IgD-negative memory B cell (primary cell): ENCODE measurements around the gene DNAJC21. TPM values are rescaled to one million over a fixed set of nuclear protein-coding genes. Genes with fewer than 3 reads are reported as not detected.
"Not testable (repeated sequence)": the region's sequence is repeated elsewhere in the genome, so short reads cannot be mapped to it uniquely, and the experiment has no call there.

Experiments
- H3K27ac Mint-ChIP-seq, 3 donors: one replicate each; pipeline ENCODE4 v1.8.0; 2020 to 2022; ENCODE audit warnings: mild to moderate bottlenecking in 3 of 3, mixed read lengths in 3 of 3, moderate library complexity in 1 of 3
- H3K27me3 Mint-ChIP-seq: one replicate; pipeline ENCODE4 v1.8.0; 2021; ENCODE audit warnings: mixed read lengths
- H3K36me3 Mint-ChIP-seq: one replicate; pipeline ENCODE4 v1.8.0; 2020; ENCODE audit warnings: mild to moderate bottlenecking, mixed read lengths
- H3K4me1 Mint-ChIP-seq, 3 donors: one replicate each; pipeline ENCODE4 v1.8.0; 2020 to 2022; ENCODE audit warnings: mixed read lengths in 3 of 3, mild to moderate bottlenecking in 1 of 3
- H3K4me3 Mint-ChIP-seq, 4 donors: one replicate each; pipeline ENCODE4 v1.8.0; 2020 to 2022; ENCODE audit warnings: mild to moderate bottlenecking in 4 of 4, mixed read lengths in 4 of 4, moderate library complexity in 3 of 4
- H3K9me3 Mint-ChIP-seq, 3 donors: one replicate each; pipeline ENCODE4 v1.8.0; 2020 to 2021; ENCODE audit warnings: mixed read lengths in 3 of 3, mild to moderate bottlenecking in 1 of 3
- polyA plus RNA-seq: library from polyadenylated mRNA; unstranded; fragments of 300-500 nt; fragmentation: Illumina TruSeq; gene quantifications from one replicate; pipeline ENCODE4 v1.2.3, GENCODE V29; 2021

DNAJC21 gene
- polyA plus RNA-seq, 1 donor from 2014 or later, result 14.8 TPM

GRCh38 chr5:34914671-34915138, 14.7 kb upstream of the DNAJC21 start:
- Mint-ChIP-seq H3K9me3 (no peaks in the 10 kb centered on the region), H3K36me3 (peaks cover 5% of the 10 kb centered on the region), H3K4me1 (peaks cover 16 to 26% (median 21%) of the 10 kb centered on the region in 3 donors), H3K4me3 (no peak overlapping the region), H3K27ac (no peak overlapping the region), H3K27me3 (no peaks in the 10 kb centered on the region)

DNA sequence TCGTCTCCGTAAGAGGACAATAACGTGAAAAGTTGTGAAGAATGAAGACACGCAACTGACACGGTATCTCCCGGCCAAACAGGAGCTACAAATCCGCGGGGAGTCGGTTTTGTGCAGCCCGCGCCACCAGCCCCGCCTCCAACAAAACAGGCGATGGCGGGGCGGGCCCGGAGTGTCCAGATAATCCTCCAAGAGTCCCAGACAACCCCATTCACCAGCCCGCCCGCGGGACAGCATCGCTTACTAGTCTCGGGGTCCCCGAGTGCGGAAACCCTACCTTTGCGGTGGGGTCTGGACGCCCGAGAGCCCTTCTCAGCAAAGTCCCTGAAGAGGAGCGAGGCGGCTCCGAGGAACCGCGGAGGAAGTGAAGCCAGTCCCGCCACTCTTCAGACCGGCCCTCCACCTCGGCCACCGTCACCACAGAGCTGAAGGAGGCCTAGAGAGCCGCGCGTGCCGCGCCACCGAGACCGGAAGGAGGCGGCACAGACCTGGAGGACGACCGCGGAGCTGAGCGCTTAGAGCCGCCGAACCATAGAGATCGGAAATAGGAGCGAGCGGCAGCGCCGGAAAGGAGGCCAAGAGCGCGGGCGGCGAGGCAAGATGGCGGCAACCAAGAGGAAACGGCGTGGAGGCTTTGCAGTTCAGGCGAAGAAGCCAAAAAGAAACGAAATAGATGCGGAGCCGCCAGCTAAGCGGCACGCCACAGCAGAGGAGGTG, 14.1 kb upstream of the DNAJC21 start, which contains the start of the genes BRIX1 and RAD1:
BRIX1 (plus strand) TSS at position 573 of the 717 bp plus-strand sequence; CDS start at position 601, 28 bp downstream.
RAD1 (minus strand) TSS at position 366 of the 717 bp plus-strand sequence. CDS start 612 bp downstream, outside the sequence.
- Mint-ChIP-seq H3K9me3 (no peaks in the 10 kb centered on the region), H3K27me3 (no peaks in the 10 kb centered on the region), H3K36me3 (peaks cover 2% of the 10 kb centered on the region), H3K27ac (peak within 1 kb of the TSS in 1 of 3 donors; percentile 56), H3K4me3 (peak within 1 kb of the TSS in 1 of 4 donors; percentile 5), H3K4me1 (peaks cover 16 to 26% (median 21%) of the 10 kb centered on the region in 3 donors)

GRCh38 chr5:34915856-34916192, 13.5 kb upstream of the DNAJC21 start:
- Mint-ChIP-seq H3K9me3 (no peaks in the 10 kb centered on the region), H3K4me3 (no peak overlapping the region), H3K27ac (no peak overlapping the region), H3K4me1 (peaks cover 16 to 26% (median 21%) of the 10 kb centered on the region in 3 donors), H3K36me3 (peaks cover 2% of the 10 kb centered on the region), H3K27me3 (no peaks in the 10 kb centered on the region)

DNA sequence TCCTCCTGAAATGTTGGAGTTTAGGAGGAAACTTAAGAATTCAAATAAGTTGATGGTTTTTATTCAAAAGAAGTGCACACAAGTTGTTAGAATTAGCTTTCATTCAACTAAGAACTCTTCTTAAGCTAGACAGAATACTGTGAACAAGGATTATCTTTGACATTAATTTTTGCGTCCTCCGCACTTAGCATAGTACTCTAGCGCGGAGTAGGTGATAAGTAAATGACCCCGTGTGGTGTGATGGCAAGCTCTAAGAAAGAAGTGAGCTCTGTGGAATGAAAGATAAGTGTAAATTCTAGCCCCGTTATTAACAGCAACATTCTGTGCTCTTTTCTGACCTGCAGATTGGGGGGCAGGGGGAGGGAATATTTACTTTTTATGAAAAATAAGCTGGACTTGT, 12.8 kb upstream of the DNAJC21 start:
- H3K36me3 Mint-ChIP-seq, result peaks cover 2% of the 10 kb centered on the region
- no peaks in the 10 kb centered on the region for H3K27me3 Mint-ChIP-seq
- no peaks in the 10 kb centered on the region for H3K9me3 Mint-ChIP-seq
- H3K4me1 Mint-ChIP-seq, result peaks cover 16 to 26% (median 21%) of the 10 kb centered on the region in 3 donors
- H3K27ac Mint-ChIP-seq, result peak overlapping the region in 2 of 3 donors; percentile 56 to 67
- peak overlapping the region in 1 of 4 donors; percentile 35 for H3K4me3 Mint-ChIP-seq

- no peaks in the 10 kb centered on the region for H3K27me3 Mint-ChIP-seq
- H3K4me1 Mint-ChIP-seq, result peaks cover 16 to 26% (median 21%) of the 10 kb centered on the region in 3 donors
- peak overlapping the region in 1 of 4 donors; percentile 87 for H3K4me3 Mint-ChIP-seq
Measured at GRCh38 chr5:34918025-34918424, 11.3 kb upstream of the DNAJC21 start.

DNA sequence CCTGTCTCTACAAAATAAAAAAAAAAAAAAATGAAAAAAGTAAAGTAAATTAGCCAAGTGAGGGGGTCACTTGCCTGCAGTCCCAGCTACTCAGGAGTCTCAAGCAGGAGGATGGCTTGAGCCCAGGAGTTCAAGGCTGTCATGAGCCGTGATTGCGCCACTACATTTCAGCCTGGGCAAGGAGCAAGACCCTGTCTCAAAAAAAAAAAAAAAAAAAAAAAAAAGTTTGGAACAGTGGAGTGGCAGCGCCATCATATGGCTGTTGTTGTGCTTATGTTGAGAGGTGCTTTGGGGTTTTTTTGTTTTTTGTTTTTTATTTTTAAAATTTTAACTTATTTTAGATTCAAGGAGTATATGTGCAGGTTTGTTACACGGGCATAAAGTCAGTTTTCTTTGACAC, 10.3 kb upstream of the DNAJC21 start:
- H3K4me1 Mint-ChIP-seq, result peaks cover 12 to 23% (median 16%) of the 10 kb centered on the region in 3 donors
- H3K4me3 Mint-ChIP-seq, result no peak overlapping the region
- H3K36me3 Mint-ChIP-seq, result no peaks in the 10 kb centered on the region
- H3K27me3 Mint-ChIP-seq, result no peaks in the 10 kb centered on the region
- H3K27ac Mint-ChIP-seq, result no peak overlapping the region
- no peaks in the 10 kb centered on the region for H3K9me3 Mint-ChIP-seq

More at GRCh38 chr5:34918025-34918424, 11.3 kb upstream of the DNAJC21 start:
- H3K9me3 Mint-ChIP-seq, result no peaks in the 10 kb centered on the region
- no peaks in the 10 kb centered on the region for H3K36me3 Mint-ChIP-seq
- H3K27ac Mint-ChIP-seq, result peak overlapping the region in 2 of 3 donors; percentile 67 to 72

- not testable (repeated sequence) for H3K36me3 Mint-ChIP-seq, H3K4me1 Mint-ChIP-seq, H3K9me3 Mint-ChIP-seq, H3K27me3 Mint-ChIP-seq, H3K27ac Mint-ChIP-seq, H3K4me3 Mint-ChIP-seq
Measured at GRCh38 chr5:34923256-34923655, 6.1 kb upstream of the DNAJC21 start.

GRCh38 chr5:34923694-34924461, 5.5 kb upstream of the DNAJC21 start:
- H3K27ac Mint-ChIP-seq, result peak overlapping the region in 2 of 3 donors; percentile 31 to 73
- H3K4me3 Mint-ChIP-seq, result no peak overlapping the region
- no peaks in the 10 kb centered on the region for H3K27me3 Mint-ChIP-seq
- H3K36me3 Mint-ChIP-seq, result no peaks in the 10 kb centered on the region
- H3K4me1 Mint-ChIP-seq, result peaks cover 0 to 6% (median 2%) of the 10 kb centered on the region in 3 donors
- H3K9me3 Mint-ChIP-seq, result no peaks in the 10 kb centered on the region

DNA sequence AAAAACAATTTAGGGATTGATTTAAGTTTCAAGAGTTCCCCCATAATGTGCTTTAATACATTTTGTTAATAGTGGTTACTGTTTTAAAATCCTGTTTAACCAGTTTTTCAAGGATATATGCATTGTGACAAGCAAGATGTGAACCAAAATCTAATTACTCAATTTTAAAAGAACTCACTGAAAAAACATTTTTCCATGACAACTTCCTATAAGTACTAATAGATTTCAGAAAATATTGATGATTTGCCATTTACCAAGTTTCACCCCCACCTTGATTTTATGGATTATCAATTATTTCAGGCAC, 4.9 kb upstream of the DNAJC21 start:
- Mint-ChIP-seq H3K4me3 (no peak overlapping the region), H3K27ac (no peak overlapping the region), H3K9me3 (no peaks in the 10 kb centered on the region), H3K4me1 (peaks cover 0 to 8% (median 6%) of the 10 kb centered on the region in 3 donors), H3K27me3 (no peaks in the 10 kb centered on the region), H3K36me3 (no peaks in the 10 kb centered on the region)

DNA sequence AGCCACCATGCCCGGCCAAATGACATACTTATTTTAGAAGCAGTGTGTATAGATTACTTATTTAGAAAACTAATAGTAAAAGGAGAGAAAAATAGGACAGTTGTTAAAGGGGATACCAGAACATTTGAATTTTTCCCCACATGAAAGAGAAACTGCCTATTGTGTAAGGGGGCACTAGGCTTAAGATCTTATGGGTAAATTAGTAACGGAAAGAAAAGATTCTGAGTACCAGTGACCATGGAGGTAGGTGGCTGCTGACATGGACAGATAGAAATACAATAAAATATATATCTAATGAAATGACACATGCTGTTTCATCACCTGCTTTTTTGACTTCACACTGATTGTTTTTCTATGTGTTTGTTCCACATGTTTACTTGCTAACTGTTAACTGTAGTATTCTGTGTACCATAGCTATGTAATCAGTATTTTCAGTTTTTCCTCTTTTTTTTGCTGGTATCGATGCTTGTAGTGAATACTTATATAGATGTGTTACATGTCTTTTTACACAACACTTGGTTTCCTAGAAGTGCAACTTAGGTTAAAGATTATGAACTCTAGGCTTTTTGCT, 3.0 kb upstream of the DNAJC21 start:
- H3K9me3 Mint-ChIP-seq, result no peaks in the 10 kb centered on the region
- no peak overlapping the region for H3K4me3 Mint-ChIP-seq
- H3K27ac Mint-ChIP-seq, result no peak overlapping the region
- H3K36me3 Mint-ChIP-seq, result peaks cover 3% of the 10 kb centered on the region
- peaks cover 12 to 18% (median 16%) of the 10 kb centered on the region in 3 donors for H3K4me1 Mint-ChIP-seq
- H3K27me3 Mint-ChIP-seq, result no peaks in the 10 kb centered on the region

DNA sequence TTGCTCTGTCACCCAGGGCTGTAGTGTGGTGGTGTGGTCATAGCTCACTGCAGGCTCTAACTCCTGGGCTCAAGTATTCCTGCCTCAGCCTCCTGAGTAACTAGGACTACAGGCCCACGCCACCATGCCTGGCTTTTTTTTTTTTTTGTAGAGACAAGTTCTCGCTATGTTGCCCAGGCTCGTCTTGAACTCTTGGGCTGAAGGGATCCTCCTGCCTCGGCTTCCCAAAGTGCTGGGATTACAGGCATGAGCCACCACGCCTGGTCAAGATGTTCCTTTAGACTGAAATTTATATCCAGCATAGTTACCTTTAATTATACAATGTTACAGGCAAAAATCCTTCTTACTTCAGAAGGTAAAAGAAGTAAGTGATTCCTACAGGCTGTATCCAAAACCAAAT, 1.6 kb upstream of the DNAJC21 start:
- Mint-ChIP-seq H3K4me3 (no peak overlapping the region), H3K36me3 (peaks cover 3% of the 10 kb centered on the region), H3K27me3 (no peaks in the 10 kb centered on the region), H3K27ac (peak overlapping the region in 1 of 3 donors; percentile 35), H3K4me1 (peaks cover 17 to 27% (median 21%) of the 10 kb centered on the region in 3 donors), H3K9me3 (no peaks in the 10 kb centered on the region)

- no peaks in the 10 kb centered on the region for H3K27me3 Mint-ChIP-seq
- no peaks in the 10 kb centered on the region for H3K9me3 Mint-ChIP-seq
- peak overlapping the region in 1 of 3 donors; percentile 35 for H3K27ac Mint-ChIP-seq
- H3K4me3 Mint-ChIP-seq, result peak overlapping the region in 1 of 4 donors; percentile 99
- peaks cover 3% of the 10 kb centered on the region for H3K36me3 Mint-ChIP-seq
- peaks cover 17 to 27% (median 21%) of the 10 kb centered on the region in 3 donors for H3K4me1 Mint-ChIP-seq
Measured at GRCh38 chr5:34928267-34928666, 1.1 kb upstream of the DNAJC21 start.

DNA sequence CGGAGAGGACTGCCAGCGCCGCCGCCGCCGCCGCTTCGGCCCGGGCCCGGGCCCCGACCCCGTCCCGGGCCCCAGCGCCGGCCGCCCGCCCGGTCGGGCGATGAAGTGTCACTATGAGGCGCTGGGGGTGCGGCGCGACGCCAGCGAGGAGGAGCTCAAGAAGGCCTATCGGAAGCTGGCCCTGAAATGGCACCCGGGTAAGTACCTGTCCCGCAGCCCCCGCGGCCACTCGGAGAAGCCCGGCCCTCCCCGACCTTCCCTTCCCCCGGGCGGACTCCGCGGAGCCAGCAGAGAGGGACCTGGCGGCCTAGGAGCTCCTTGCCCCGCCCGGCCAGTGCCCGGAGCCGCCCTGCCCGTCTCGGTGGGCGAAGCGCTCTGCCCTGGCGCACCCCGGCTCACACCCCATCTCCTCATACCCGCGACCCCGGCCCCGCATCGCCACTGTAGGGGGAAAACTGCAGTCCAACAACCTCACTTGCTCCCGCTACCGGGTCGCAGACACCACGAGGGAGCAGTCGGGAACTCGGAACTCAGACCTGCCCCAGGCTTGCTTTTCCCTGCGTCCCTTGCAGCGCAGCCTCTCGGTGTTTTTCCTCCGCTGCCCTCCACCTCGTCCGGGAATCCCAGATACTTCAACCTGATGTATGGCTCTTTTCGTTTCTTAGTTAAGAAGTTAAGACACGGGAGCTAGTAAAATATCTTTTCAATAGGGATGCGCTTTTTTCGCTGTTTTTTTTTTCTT, 532 bp downstream of the DNAJC21 start:
- H3K4me1 Mint-ChIP-seq, result peaks cover 17 to 33% (median 25%) of the 10 kb centered on the region in 3 donors
- no peaks in the 10 kb centered on the region for H3K27me3 Mint-ChIP-seq
- H3K9me3 Mint-ChIP-seq, result no peaks in the 10 kb centered on the region
- H3K4me3 Mint-ChIP-seq, result peak overlapping the region; percentile 94 to 99 (median 97)
- H3K27ac Mint-ChIP-seq, result peak overlapping the region; percentile 62 to 94 (median 83)
- H3K36me3 Mint-ChIP-seq, result peaks cover 3% of the 10 kb centered on the region

- H3K9me3 Mint-ChIP-seq, result no peaks in the 10 kb centered on the region
- no peaks in the 10 kb centered on the region for H3K27me3 Mint-ChIP-seq
- H3K27ac Mint-ChIP-seq, result peak overlapping the region; percentile 62 to 94 (median 83)
- H3K36me3 Mint-ChIP-seq, result peaks cover 3% of the 10 kb centered on the region
- H3K4me3 Mint-ChIP-seq, result peak overlapping the region; percentile 94 to 99 (median 97)
- H3K4me1 Mint-ChIP-seq, result peaks cover 17 to 33% (median 25%) of the 10 kb centered on the region in 3 donors
Measured at GRCh38 chr5:34930462-34930844, 1.1 kb downstream of the DNAJC21 start.
